Naive B cell (primary cell): ENCODE measurements around the gene GPX4. TPM values are rescaled to one million over a fixed set of nuclear protein-coding genes. Genes with fewer than 3 reads are reported as not detected.

Experiments
- ATAC-seq, 2 donors: fragments of 150-1000 bp; cut with Tn5 transposase; 2 replicates each; pipeline ENCODE4 v1.10.0; 2021; ENCODE audit warnings: low read depth in 2 of 2, mild to moderate bottlenecking in 2 of 2, moderate library complexity in 2 of 2
- DNase-seq: peaks from one replicate; pipeline ENCODE4 v3.0.0; 2022
- H3K27ac Mint-ChIP-seq, 6 donors: one replicate each; pipeline ENCODE4 v1.8.0; 2020 to 2022; ENCODE audit warnings: mild to moderate bottlenecking in 6 of 6, mixed read lengths in 6 of 6, moderate library complexity in 5 of 6, inconsistent platforms in 2 of 6
- H3K27me3 Mint-ChIP-seq, 3 donors: one replicate each; pipeline ENCODE4 v1.8.0; 2021 to 2022; ENCODE audit warnings: mixed read lengths in 3 of 3, mild to moderate bottlenecking in 1 of 3
- H3K36me3 Mint-ChIP-seq, 2 donors: one replicate each; pipeline ENCODE4 v1.8.0; 2020 to 2022; ENCODE audit warnings: mixed read lengths in 2 of 2, inconsistent platforms in 1 of 2, mild to moderate bottlenecking in 1 of 2
- H3K4me1 Mint-ChIP-seq, 3 donors: one replicate each; pipeline ENCODE4 v1.8.0; 2020 to 2022; ENCODE audit warnings: mixed read lengths in 3 of 3, inconsistent platforms in 1 of 3, mild to moderate bottlenecking in 1 of 3, moderate library complexity in 1 of 3
- H3K4me3 Mint-ChIP-seq, 8 donors: one replicate each; pipeline ENCODE4 v1.8.0; 2020 to 2022; ENCODE audit warnings: mild to moderate bottlenecking in 8 of 8, mixed read lengths in 8 of 8, moderate library complexity in 8 of 8, inconsistent platforms in 2 of 8
- H3K9me3 Mint-ChIP-seq, 7 donors: one replicate each; pipeline ENCODE4 v1.8.0; 2020 to 2022; ENCODE audit warnings: mixed read lengths in 7 of 7, mild to moderate bottlenecking in 5 of 7, inconsistent platforms in 2 of 7, moderate library complexity in 1 of 7
- polyA plus RNA-seq, 6 donors: library from polyadenylated mRNA; unstranded; fragments of 300-500 nt; fragmentation: Illumina TruSeq; gene quantifications; one replicate each; pipeline ENCODE4 v1.2.3, GENCODE V29; 2021; ENCODE audit warnings: low read depth in 6 of 6

Gene GPX4
- polyA plus RNA-seq, 6 donors from 2014 or later, result 235 to 356 (median 314) TPM

- Mint-ChIP-seq H3K9me3 (no peaks in the 10 kb centered on the region), H3K27me3 (no peaks in the 10 kb centered on the region), H3K27ac (peak overlapping the region; percentile 84 to 96 (median 93)), H3K4me1 (peaks cover 9 to 33% (median 20%) of the 10 kb centered on the region in 3 donors), H3K4me3 (peak overlapping the region; percentile 69 to 91 (median 84)), H3K36me3 (no peaks in the 10 kb centered on the region)
- DNase-seq (no peak), ATAC-seq (no peak)
Measured at GRCh38 chr19:1105008-1105872, 1.4 kb downstream of the GPX4 start.

DNA sequence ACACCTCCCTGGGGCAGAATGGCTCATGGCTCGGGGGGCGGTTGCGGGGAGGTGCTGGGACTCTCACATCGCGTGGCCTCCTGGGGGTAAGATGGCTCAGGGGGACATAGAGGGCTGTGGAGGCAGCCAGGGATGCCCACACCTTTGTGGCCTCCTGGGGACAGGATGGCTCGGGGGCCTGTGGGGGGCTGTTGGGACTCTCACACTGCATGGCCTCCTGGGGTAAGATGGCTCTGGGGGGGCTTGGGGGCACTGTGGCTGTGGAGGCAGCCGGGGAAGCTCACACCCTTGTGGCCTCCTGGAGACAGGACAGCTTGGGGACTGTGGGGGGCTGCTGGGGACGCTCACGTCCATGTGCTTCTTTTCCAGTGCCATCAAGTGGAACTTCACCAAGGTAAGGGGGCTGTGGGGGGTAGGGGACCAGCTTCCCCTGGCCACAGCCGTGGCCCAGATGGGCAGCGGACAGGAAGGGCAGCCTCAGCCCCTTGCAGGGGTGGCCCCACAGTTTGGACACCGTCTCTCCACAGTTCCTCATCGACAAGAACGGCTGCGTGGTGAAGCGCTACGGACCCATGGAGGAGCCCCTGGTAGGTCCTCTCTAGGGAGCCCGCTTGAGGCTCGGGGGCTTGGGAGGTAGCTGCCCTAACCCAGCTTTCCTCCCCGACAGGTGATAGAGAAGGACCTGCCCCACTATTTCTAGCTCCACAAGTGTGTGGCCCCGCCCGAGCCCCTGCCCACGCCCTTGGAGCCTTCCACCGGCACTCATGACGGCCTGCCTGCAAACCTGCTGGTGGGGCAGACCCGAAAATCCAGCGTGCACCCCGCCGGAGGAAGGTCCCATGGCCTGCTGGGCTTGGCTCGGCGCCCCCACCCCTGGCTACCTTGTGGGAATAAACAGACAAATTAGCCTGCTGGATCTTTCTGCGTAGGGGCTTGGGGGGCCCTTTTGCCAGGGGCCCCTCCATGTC lies 2.4 kb downstream of the GPX4 start:
- peak overlapping the region; percentile 63 to 89 (median 70) for H3K27ac Mint-ChIP-seq
- no peaks in the 10 kb centered on the region for H3K36me3 Mint-ChIP-seq
- H3K4me3 Mint-ChIP-seq, result peak overlapping the region; percentile 52 to 85 (median 64)
- H3K4me1 Mint-ChIP-seq, result peaks cover 9 to 30% (median 17%) of the 10 kb centered on the region in 3 donors
- DNase-seq (no peak), ATAC-seq (no peak)
- H3K27me3 Mint-ChIP-seq, result no peaks in the 10 kb centered on the region
- no peaks in the 10 kb centered on the region for H3K9me3 Mint-ChIP-seq

DNA sequence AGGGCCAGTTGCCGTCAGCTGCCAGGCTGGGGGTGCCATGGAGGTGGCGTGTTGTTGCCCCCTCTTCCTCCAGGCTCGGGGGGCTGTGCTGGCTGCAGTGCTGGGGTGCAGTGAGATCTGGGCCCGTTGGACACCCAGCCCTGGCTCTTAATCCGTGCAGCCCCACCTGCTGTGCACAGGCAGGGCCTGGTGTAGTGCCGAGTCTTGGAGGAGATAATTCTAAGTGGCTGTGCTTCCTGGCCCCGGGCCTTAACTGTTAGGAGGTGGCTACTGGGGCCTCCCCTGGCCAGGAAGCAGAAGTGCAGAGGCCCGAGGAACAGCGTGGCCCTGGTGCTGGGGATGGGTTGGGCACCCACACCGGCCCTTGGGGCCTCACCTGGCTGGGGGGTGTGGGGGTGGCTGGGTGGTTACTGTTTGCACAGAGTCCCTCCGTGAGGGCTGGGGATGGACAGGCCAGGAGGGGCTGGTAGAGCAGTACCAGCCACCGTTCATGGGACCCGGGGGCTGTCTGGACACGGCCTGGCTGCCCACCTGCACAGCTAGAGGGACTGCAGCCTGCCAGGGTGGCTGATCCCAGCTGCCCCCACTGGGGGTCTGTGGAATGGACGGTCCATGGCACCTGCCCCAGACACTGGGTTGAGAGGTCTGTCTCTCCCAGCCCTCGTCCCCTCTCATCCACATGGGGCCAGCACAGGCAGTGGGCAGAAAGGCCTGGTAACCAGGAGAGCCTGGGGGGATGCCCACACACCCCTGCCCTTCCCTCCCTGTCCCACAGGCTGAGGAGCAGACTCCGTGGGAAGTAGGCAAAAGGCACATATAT lies 3.3 kb downstream of the GPX4 start:
- Mint-ChIP-seq H3K4me3 (peak overlapping the region in 4 of 8 donors; percentile 9 to 68 (median 38)), H3K27me3 (no peaks in the 10 kb centered on the region), H3K4me1 (peaks cover 4 to 21% (median 9%) of the 10 kb centered on the region in 3 donors), H3K36me3 (no peaks in the 10 kb centered on the region), H3K9me3 (no peaks in the 10 kb centered on the region), H3K27ac (peak overlapping the region in 5 of 6 donors; percentile 5 to 89 (median 63))
- no peak for DNase-seq
- ATAC-seq, result no peak

DNA sequence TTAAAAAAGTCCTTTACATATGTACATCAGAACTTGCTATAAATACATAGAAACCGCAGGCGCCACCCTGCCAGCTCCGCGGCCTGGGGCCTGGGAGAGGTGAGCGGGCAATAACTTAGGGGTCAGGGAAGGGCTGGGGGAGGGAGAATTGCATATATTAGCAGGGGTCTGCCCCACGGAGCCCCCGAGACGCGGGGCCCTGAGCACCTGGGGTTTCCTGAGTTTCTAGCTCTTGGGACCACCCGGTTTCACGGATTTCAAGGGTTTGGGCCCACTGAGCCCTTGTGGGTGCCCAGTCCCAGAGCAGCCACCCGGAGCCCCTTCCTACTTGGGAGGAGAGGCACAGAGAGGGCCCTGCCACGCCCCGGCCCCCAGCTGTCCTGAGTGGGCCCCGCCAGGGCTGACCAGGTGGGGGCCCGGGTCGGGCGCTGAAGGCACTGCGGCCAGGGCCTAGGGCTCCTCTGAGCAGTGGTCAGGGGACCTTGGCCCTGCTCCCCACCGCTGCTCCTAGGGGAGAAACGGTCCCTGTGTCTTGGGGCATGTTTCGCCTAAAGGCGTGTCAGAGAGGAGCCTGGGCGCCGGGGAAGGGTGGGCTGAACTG lies 4.0 kb downstream of the GPX4 start:
- Mint-ChIP-seq H3K27me3 (no peaks in the 10 kb centered on the region), H3K9me3 (no peaks in the 10 kb centered on the region), H3K4me1 (peaks cover 4 to 14% (median 8%) of the 10 kb centered on the region in 3 donors), H3K36me3 (no peaks in the 10 kb centered on the region), H3K4me3 (no peak overlapping the region), H3K27ac (peak overlapping the region in 2 of 6 donors; percentile 60 to 89)
- ATAC-seq (no peak), DNase-seq (no peak)

DNA sequence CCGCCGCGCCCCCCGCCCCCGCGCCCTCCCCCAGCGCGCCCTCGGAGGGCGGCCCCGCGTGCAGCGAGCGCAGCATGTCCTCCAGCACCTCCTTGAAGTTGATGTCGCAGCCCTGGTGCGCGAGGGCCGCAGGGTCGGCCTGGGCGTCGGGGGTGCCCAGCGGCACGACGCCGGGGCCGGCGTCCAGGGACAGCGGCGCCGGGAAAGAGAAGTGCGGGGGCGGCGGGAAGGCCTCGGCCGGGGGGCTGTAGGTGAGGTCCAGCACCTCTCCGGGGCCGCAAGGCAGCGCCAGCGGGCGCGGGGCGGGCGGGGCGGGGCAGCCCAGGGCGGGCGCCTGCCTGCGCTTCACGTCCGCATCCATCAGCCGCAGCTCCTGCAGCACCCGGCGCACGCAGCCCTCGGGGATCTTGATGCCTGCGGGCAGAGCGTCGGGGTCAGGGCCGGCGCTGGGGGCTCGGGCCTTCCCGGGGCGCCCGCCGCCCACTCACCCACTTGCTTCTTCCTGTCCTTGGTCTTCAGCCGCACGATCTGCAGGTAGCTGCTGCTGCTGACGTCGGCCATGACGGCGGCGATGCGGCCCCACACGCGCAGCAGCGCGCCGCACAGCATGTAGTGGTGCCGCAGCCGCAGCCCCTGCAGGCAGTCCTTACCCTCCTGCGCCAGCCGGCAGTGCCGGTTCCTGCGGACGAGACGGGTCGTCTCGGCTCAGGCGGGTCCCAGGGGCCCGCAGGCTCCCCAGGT lies 4.7 kb downstream of the GPX4 start:
- H3K27ac Mint-ChIP-seq, result no peak overlapping the region
- H3K36me3 Mint-ChIP-seq, result no peaks in the 10 kb centered on the region
- DNase-seq (no peak), ATAC-seq (no peak)
- no peak overlapping the region for H3K4me3 Mint-ChIP-seq
- H3K4me1 Mint-ChIP-seq, result peaks cover 5 to 7% (median 5%) of the 10 kb centered on the region in 3 donors
- H3K27me3 Mint-ChIP-seq, result no peaks in the 10 kb centered on the region
- H3K9me3 Mint-ChIP-seq, result no peaks in the 10 kb centered on the region

- Mint-ChIP-seq H3K36me3 (no peaks in the 10 kb centered on the region), H3K27ac (no peak overlapping the region), H3K27me3 (no peaks in the 10 kb centered on the region), H3K9me3 (no peaks in the 10 kb centered on the region), H3K4me1 (peaks cover 6 to 8% (median 6%) of the 10 kb centered on the region in 3 donors), H3K4me3 (no peak overlapping the region)
- ATAC-seq, result no peak
- no peak for DNase-seq
Measured at GRCh38 chr19:1109032-1109551, 5.3 kb downstream of the GPX4 start.

DNA sequence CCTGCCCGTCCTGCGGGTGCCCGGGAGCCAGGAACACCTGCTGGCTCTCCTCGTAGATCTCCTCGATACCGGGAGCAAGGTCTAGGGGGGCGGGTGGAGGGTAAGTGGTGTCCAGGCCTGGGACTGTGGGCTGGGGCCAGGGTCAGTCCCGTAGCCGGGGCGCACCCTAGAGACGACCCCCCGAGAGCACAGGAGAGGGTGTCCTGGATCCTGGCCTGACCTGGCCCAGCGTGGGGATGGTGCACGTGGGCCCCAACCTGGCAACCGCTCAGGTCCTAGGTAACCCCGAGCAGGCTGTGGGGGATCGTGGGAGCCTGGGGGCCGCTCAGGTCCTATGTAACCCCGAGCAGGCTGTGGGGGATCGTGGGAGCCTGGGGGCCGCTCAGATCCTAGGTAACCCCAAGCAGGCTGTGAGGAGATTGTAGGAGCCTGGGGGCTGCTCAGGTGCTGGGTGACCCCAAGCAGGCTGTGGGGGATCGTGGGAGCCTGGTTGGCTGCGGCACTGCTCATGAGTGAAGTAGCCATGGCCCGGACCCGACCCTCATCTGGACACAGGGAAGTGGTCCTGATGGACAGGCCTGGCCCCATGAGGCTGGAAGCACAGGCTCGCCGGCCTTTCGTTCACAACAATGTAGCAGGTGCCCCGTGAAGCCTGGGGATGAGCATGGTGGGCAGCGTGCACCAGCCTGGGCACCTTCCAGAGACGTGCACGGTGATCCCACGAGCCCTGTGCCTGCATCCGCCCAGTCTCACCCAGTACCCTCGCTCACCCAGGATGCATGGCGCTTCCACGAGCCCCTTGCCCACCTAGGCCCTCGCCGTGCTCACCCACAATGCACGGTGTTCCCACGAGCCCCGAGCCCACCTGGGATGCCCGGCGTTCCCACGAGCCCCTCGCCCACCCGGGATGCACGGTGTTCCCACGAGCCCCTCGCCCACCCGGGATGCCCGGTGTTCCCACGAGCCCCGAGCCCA lies 6.2 kb downstream of the GPX4 start:
- ATAC-seq, result no peak
- Mint-ChIP-seq H3K4me1 (peaks cover 6 to 12% (median 6%) of the 10 kb centered on the region in 3 donors), H3K27ac (no peak overlapping the region), H3K27me3 (no peaks in the 10 kb centered on the region), H3K4me3 (no peak overlapping the region), H3K36me3 (no peaks in the 10 kb centered on the region), H3K9me3 (no peaks in the 10 kb centered on the region)
- DNase-seq, result no peak

- Mint-ChIP-seq H3K27ac (peak overlapping the region in 2 of 6 donors; percentile 41 to 54), H3K36me3 (no peaks in the 10 kb centered on the region), H3K4me3 (no peak overlapping the region)
Measured at GRCh38 chr19:1110809-1111640, 7.2 kb downstream of the GPX4 start.

DNA sequence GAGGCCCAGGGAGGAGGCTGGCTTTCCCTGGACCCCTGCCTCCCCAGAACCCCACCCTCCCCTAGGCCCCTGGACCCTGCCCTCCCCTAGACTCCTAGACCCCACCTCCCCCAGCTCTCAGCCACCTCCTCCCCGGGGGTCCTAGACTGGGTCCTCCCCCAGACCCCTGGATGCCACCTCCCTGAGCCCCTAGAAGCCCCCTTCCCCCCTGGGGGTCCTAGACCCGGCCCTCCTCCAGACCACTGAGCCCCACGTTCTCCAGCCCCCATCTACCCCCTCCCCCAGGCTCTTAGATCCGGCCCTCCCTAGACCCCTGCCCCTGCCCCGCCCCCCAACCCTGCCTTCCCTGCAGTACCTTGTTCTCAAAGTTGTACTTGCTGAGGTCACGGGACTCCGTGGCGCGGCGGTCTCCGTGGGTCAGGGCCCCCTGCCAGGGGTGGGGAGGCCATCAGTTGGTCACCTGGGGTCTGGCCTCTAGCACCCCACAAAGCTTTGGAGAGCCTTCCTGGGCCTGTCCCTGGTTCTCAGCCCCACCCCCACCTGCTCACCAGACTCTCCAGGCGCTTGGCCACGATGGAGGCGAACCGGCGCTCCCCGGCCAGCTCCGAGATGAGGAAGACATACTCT lies 8.0 kb downstream of the GPX4 start:
- no peak overlapping the region for H3K27ac Mint-ChIP-seq
- DNase-seq, result no peak
- H3K4me1 Mint-ChIP-seq, result peaks cover 6 to 8% (median 6%) of the 10 kb centered on the region in 3 donors
- H3K9me3 Mint-ChIP-seq, result no peaks in the 10 kb centered on the region
- H3K36me3 Mint-ChIP-seq, result no peaks in the 10 kb centered on the region
- H3K27me3 Mint-ChIP-seq, result no peaks in the 10 kb centered on the region
- no peak for ATAC-seq
- no peak overlapping the region for H3K4me3 Mint-ChIP-seq

More at GRCh38 chr19:1110809-1111640, 7.2 kb downstream of the GPX4 start:
- ATAC-seq (no peak), DNase-seq (no peak)
- no peaks in the 10 kb centered on the region for H3K9me3 Mint-ChIP-seq
- no peaks in the 10 kb centered on the region for H3K27me3 Mint-ChIP-seq
- H3K4me1 Mint-ChIP-seq, result peaks cover 6 to 8% (median 6%) of the 10 kb centered on the region in 3 donors
